HEK293 (cell line): ENCODE results near the gene RHBDF1.

ENCODE experiments used
- GFI1B ChIP-seq: fragments of 450-650 bp; formaldehyde crosslinking; IDR thresholded peaks from 2 replicates; pipeline ENCODE4 v1.5.1; 2016; ENCODE audit warnings: missing biosample characterization, missing genetic modification characterization
- GLI4 ChIP-seq: fragments of 450-650 bp; formaldehyde crosslinking; IDR thresholded peaks from 2 replicates; pipeline ENCODE4 v1.5.1; 2016; ENCODE audit warnings: missing biosample characterization, missing genetic modification characterization
- GLIS1 ChIP-seq: fragments of 450-650 bp; formaldehyde crosslinking; IDR thresholded peaks from 2 replicates; pipeline ENCODE4 v1.5.1; 2016; ENCODE audit warnings: missing biosample characterization, missing genetic modification characterization
- GLIS2 ChIP-seq: fragments of 450-650 bp; formaldehyde crosslinking; IDR thresholded peaks from 2 replicates; pipeline ENCODE4 v1.5.1; 2016; ENCODE audit warnings: missing biosample characterization, missing genetic modification characterization
- HOXA7 ChIP-seq: sonication (generic); formaldehyde crosslinking; IDR thresholded peaks from 2 replicates; pipeline ENCODE4 v1.8.1; 2022; ENCODE audit warnings: missing genetic modification reagents, borderline replicate concordance
- KLF7 ChIP-seq: fragments of 450-650 bp; formaldehyde crosslinking; IDR thresholded peaks from 2 replicates; pipeline ENCODE4 v1.5.1; 2016; ENCODE audit warnings: missing biosample characterization, missing genetic modification characterization, borderline replicate concordance
- KLF9 ChIP-seq: fragments of 450-650 bp; formaldehyde crosslinking; IDR thresholded peaks from 2 replicates; pipeline ENCODE4 v1.5.1; 2016; ENCODE audit warnings: missing biosample characterization, missing genetic modification characterization, low read depth
- PATZ1 ChIP-seq: fragments of 450-650 bp; formaldehyde crosslinking; IDR thresholded peaks from 2 replicates; pipeline ENCODE4 v1.5.1; 2016; ENCODE audit warnings: missing biosample characterization, missing genetic modification characterization
- SP2 ChIP-seq: fragments of 450-650 bp; formaldehyde crosslinking; IDR thresholded peaks from 2 replicates; pipeline ENCODE4 v1.5.1; 2016; ENCODE audit warnings: missing biosample characterization, missing genetic modification characterization
- SP7 ChIP-seq: fragments of 450-650 bp; formaldehyde crosslinking; IDR thresholded peaks from 2 replicates; pipeline ENCODE4 v1.5.1; 2016; ENCODE audit warnings: missing biosample characterization, missing genetic modification characterization
- YY2 ChIP-seq: fragments of 450-650 bp; formaldehyde crosslinking; IDR thresholded peaks from 2 replicates; pipeline ENCODE4 v1.5.1; 2016; ENCODE audit warnings: missing biosample characterization, missing genetic modification characterization
- ZBTB8A ChIP-seq: fragments of 450-650 bp; formaldehyde crosslinking; IDR thresholded peaks from 2 replicates; pipeline ENCODE4 v1.5.1; 2016; ENCODE audit warnings: missing biosample characterization, missing genetic modification characterization
- ZEB2 ChIP-seq: fragments of 450-650 bp; formaldehyde crosslinking; IDR thresholded peaks from 2 replicates; pipeline ENCODE4 v1.5.1; 2016; ENCODE audit warnings: missing biosample characterization, missing genetic modification characterization
- ZFP3 ChIP-seq: fragments of 450-650 bp; formaldehyde crosslinking; IDR thresholded peaks from 2 replicates; pipeline ENCODE4 v1.5.1; 2016; ENCODE audit warnings: low read depth, missing biosample characterization, missing genetic modification characterization
- ZFP37 ChIP-seq: fragments of 450-650 bp; formaldehyde crosslinking; IDR thresholded peaks from 2 replicates; pipeline ENCODE4 v1.5.1; 2016; ENCODE audit warnings: missing biosample characterization, missing genetic modification characterization
- ZNF146 ChIP-seq: fragments of 450-650 bp; formaldehyde crosslinking; IDR thresholded peaks from 2 replicates; pipeline ENCODE4 v1.5.1; 2016; ENCODE audit warnings: missing biosample characterization, missing genetic modification characterization
- ZNF324 ChIP-seq: fragments of 450-650 bp; formaldehyde crosslinking; IDR thresholded peaks from 2 replicates; pipeline ENCODE4 v1.5.1; 2016; ENCODE audit warnings: missing biosample characterization, missing genetic modification characterization
- ZNF391 ChIP-seq: fragments of 450-650 bp; formaldehyde crosslinking; IDR thresholded peaks from 2 replicates; pipeline ENCODE4 v1.5.1; 2016; ENCODE audit warnings: low read depth, missing biosample characterization, missing genetic modification characterization, borderline replicate concordance
- ZNF394 ChIP-seq: fragments of 450-650 bp; formaldehyde crosslinking; IDR thresholded peaks from 2 replicates; pipeline ENCODE4 v1.5.1; 2016; ENCODE audit warnings: missing biosample characterization, missing genetic modification characterization, mild to moderate bottlenecking, moderate library complexity, borderline replicate concordance
- ZNF513 ChIP-seq: fragments of 450-650 bp; IDR thresholded peaks from 2 replicates; pipeline ENCODE4 v1.5.1; 2018; ENCODE audit warnings: missing biosample characterization, missing genetic modification characterization
- ZNF530 ChIP-seq: fragments of 450-650 bp; formaldehyde crosslinking; IDR thresholded peaks from 2 replicates; pipeline ENCODE4 v1.5.1; 2016; ENCODE audit warnings: low read depth, missing biosample characterization, missing genetic modification characterization
- ZNF596 ChIP-seq: fragments of 450-650 bp; IDR thresholded peaks from 2 replicates; pipeline ENCODE4 v1.5.0; 2018; ENCODE audit warnings: missing biosample characterization, mild to moderate bottlenecking, missing genetic modification characterization, moderate library complexity
- ZNF639 ChIP-seq: fragments of 450-650 bp; formaldehyde crosslinking; IDR thresholded peaks from 2 replicates; pipeline ENCODE4 v1.5.1; 2016; ENCODE audit warnings: missing biosample characterization, missing genetic modification characterization
- ZNF660 ChIP-seq: fragments of 450-650 bp; IDR thresholded peaks from 2 replicates; pipeline ENCODE4 v1.5.1; 2018; ENCODE audit warnings: missing biosample characterization, mild to moderate bottlenecking, missing genetic modification characterization
- ZSCAN5A ChIP-seq: fragments of 450-650 bp; formaldehyde crosslinking; IDR thresholded peaks from 2 replicates; pipeline ENCODE4 v1.5.1; 2016; ENCODE audit warnings: missing biosample characterization, missing genetic modification characterization
- ZXDB ChIP-seq: fragments of 450-650 bp; formaldehyde crosslinking; IDR thresholded peaks from 2 replicates; pipeline ENCODE4 v1.5.1; 2016; ENCODE audit warnings: missing biosample characterization, missing genetic modification characterization
- TF ChIP-seq, protein P1 (sequence below): fragments of 450-650 bp; formaldehyde crosslinking; IDR thresholded peaks from 2 replicates; pipeline ENCODE4 v1.5.1; 2016; ENCODE audit warnings: missing biosample characterization, missing genetic modification characterization, low read depth
- TF ChIP-seq, protein P2 (sequence below): fragments of 450-650 bp; formaldehyde crosslinking; IDR thresholded peaks from 2 replicates; pipeline ENCODE4 v1.5.1; 2016; ENCODE audit warnings: missing biosample characterization, missing genetic modification characterization

Gene RHBDF1

GRCh38 chr16:53346-54236, 18.8 kb downstream of the RHBDF1 start, which contains the start of the genes POLR3K and SNRNP25 (continued):
- TF ChIP-seq YY2 (tag by site-specific recombination) = no peak; the same call in 1 of the 2 replicates
- TF ChIP-seq GFI1B (tag by site-specific recombination) = no peak
- peak; percentile 10 for TF ChIP-seq ZFP37 (tag by site-specific recombination)
- TF ChIP-seq ZSCAN5A (tag by site-specific recombination) = peak; percentile 53; the same call in 1 of the 2 replicates
- TF ChIP-seq GLI4 (tag by site-specific recombination) = no peak
- TF ChIP-seq HOXA7 = no peak
- TF ChIP-seq KLF9 (tag by site-specific recombination) = peak; percentile 49
- TF ChIP-seq ZNF530 (tag by site-specific recombination) = no peak
- 0 out of 2 replicates have a peak, but pooled peaks have one; percentile 7 for TF ChIP-seq ZNF660 (tag by site-specific recombination)
- peak; percentile 100 for TF ChIP-seq SP2 (tag by site-specific recombination)
- TF ChIP-seq PATZ1 (tag by site-specific recombination) = peak; percentile 89
- TF ChIP-seq ZFP3 = no peak
- peak; percentile 75; the same call in 1 of the 2 replicates for TF ChIP-seq ZNF391 (tag by site-specific recombination)
- peak; percentile 27; the same call in 1 of the 2 replicates for TF ChIP-seq ZNF146 (tag by site-specific recombination)
- TF ChIP-seq GLIS1 (tag by site-specific recombination) = peak; percentile 36; the same call in 1 of the 2 replicates
- 0 out of 2 replicates have a peak, but pooled peaks have one; percentile 9 for TF ChIP-seq ZNF596 (tag by site-specific recombination)
- TF ChIP-seq ZNF394 (tag by site-specific recombination) = peak; percentile 58; the same call in 1 of the 2 replicates
- 0 out of 2 replicates have a peak, but pooled peaks have one; percentile 26 for TF ChIP-seq ZNF324 (tag by site-specific recombination)
- peak; percentile 37; the same call in 1 of the 2 replicates for TF ChIP-seq ZXDB (tag by site-specific recombination)
- TF ChIP-seq, protein P1, sequence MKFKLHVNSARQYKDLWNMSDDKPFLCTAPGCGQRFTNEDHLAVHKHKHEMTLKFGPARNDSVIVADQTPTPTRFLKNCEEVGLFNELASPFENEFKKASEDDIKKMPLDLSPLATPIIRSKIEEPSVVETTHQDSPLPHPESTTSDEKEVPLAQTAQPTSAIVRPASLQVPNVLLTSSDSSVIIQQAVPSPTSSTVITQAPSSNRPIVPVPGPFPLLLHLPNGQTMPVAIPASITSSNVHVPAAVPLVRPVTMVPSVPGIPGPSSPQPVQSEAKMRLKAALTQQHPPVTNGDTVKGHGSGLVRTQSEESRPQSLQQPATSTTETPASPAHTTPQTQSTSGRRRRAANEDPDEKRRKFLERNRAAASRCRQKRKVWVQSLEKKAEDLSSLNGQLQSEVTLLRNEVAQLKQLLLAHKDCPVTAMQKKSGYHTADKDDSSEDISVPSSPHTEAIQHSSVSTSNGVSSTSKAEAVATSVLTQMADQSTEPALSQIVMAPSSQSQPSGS (tag by site-specific recombination) = no peak
- TF ChIP-seq ZEB2 = 0 out of 2 replicates have a peak, but pooled peaks have one; percentile 14
- TF ChIP-seq, protein P2, sequence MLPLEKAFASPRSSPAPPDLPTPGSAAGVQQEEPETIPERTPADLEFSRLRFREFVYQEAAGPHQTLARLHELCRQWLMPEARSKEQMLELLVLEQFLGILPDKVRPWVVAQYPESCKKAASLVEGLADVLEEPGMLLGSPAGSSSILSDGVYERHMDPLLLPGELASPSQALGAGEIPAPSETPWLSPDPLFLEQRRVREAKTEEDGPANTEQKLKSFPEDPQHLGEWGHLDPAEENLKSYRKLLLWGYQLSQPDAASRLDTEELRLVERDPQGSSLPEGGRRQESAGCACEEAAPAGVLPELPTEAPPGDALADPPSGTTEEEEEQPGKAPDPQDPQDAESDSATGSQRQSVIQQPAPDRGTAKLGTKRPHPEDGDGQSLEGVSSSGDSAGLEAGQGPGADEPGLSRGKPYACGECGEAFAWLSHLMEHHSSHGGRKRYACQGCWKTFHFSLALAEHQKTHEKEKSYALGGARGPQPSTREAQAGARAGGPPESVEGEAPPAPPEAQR (tag by site-specific recombination) = no peak
- TF ChIP-seq ZBTB8A (tag by site-specific recombination) = peak; percentile 96
- TF ChIP-seq ZNF639 (tag by site-specific recombination) = peak; percentile 69
- peak; percentile 14; the same call in 1 of the 2 replicates for TF ChIP-seq SP7 (tag by site-specific recombination)
- peak; percentile 94 for TF ChIP-seq ZNF513 (tag by site-specific recombination)
- TF ChIP-seq GLIS2 (tag by site-specific recombination) = peak; percentile 64
- TF ChIP-seq KLF7 (tag by site-specific recombination) = peak; percentile 53; the same call in 1 of the 2 replicates
